Kidney epithelial cell (primary cell): ENCODE data around the gene RALGAPB. TPM values are rescaled to one million over a fixed set of nuclear protein-coding genes. Genes with fewer than 3 reads are reported as not detected.

Experiments used
- DNase-seq: peaks from one replicate; pipeline ENCODE4 v3.0.0-alpha.2; 2010; ENCODE audit warnings: low read depth
- H3K27me3 ChIP-seq: 2 replicates; pipeline ENCODE4 v1.6.0; 2011; ENCODE audit warnings: low read length; ENCODE audit not compliant: control insufficient read depth, insufficient read depth
- H3K36me3 ChIP-seq: 2 replicates; pipeline ENCODE4 v1.5.1; 2011; ENCODE audit warnings: low read length; ENCODE audit not compliant: control insufficient read depth, insufficient read depth
- H3K4me3 ChIP-seq: 2 replicates; pipeline ENCODE4 v1.5.1; 2011; ENCODE audit warnings: low read depth, mild to moderate bottlenecking, control low read depth, low read length
- total RNA-seq: library from RNA; depleted of rRNA; stranded (reverse); fragments of >200 nt; gene quantifications from 2 replicates; pipeline ENCODE4 v1.2.3, GENCODE V29; 2015
- TF ChIP-seq, protein P1 (sequence below): IDR thresholded peaks from 2 replicates; pipeline ENCODE4 v1.5.1; 2011; ENCODE audit warnings: mild to moderate bottlenecking, moderate library complexity, low read length, control low read depth, inconsistent platforms; ENCODE audit not compliant: insufficient read depth, poor library complexity, severe bottlenecking

RALGAPB gene
- total RNA-seq, 1 donor from 2014 or later = 35.1 TPM

DNA sequence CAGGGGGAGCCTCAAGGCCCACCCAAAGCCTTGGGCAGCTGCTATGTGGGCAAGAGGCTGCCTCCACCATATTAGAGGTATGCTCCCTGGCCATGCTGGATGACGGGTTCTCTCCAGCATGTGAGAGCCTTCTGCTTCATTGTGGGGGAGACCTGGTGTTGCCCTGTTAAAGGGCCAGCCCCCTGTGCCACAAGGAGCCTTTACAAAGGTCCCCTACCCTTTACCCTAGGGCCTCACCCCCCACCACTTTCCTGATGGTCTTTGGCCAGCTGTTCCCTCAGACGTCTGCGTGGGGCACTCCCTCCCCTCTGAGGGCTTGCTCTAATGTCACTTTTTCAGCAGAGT, 113.5 kb downstream of the RALGAPB start:
- H3K4me3 ChIP-seq = no peak overlapping the region
- no peaks in the 10 kb centered on the region for H3K36me3 ChIP-seq

DNA sequence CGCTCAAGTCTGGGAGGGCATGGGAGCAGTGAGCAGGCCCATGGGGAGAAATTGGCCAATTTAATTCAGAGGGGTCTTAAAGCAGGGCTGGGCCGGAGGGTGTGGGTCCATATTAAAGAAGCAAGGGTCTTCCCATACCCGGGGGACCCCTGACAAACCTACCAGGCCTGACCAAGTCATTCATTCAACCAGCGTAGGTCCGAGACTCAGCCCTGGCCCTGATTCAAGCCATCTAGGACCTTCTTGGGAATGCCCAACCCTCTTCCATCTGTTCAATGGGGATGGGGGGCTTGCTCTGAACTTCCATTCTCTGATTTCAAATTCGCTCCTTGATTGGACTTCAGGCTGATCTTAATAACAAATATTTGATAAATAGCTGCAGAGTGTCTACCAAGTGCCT, 115.7 kb downstream of the RALGAPB start:
- no peak for DNase-seq
- no peak overlapping the region for H3K4me3 ChIP-seq
- no peaks in the 10 kb centered on the region for H3K36me3 ChIP-seq
- TF ChIP-seq, protein P1, sequence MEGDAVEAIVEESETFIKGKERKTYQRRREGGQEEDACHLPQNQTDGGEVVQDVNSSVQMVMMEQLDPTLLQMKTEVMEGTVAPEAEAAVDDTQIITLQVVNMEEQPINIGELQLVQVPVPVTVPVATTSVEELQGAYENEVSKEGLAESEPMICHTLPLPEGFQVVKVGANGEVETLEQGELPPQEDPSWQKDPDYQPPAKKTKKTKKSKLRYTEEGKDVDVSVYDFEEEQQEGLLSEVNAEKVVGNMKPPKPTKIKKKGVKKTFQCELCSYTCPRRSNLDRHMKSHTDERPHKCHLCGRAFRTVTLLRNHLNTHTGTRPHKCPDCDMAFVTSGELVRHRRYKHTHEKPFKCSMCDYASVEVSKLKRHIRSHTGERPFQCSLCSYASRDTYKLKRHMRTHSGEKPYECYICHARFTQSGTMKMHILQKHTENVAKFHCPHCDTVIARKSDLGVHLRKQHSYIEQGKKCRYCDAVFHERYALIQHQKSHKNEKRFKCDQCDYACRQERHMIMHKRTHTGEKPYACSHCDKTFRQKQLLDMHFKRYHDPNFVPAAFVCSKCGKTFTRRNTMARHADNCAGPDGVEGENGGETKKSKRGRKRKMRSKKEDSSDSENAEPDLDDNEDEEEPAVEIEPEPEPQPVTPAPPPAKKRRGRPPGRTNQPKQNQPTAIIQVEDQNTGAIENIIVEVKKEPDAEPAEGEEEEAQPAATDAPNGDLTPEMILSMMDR = no peak
- no peaks in the 10 kb centered on the region for H3K27me3 ChIP-seq

More for the DNA sequence above, 113.5 kb downstream of the RALGAPB start:
- H3K27me3 ChIP-seq = no peaks in the 10 kb centered on the region
- no peak for DNase-seq
- TF ChIP-seq, protein P1 = no peak

DNA sequence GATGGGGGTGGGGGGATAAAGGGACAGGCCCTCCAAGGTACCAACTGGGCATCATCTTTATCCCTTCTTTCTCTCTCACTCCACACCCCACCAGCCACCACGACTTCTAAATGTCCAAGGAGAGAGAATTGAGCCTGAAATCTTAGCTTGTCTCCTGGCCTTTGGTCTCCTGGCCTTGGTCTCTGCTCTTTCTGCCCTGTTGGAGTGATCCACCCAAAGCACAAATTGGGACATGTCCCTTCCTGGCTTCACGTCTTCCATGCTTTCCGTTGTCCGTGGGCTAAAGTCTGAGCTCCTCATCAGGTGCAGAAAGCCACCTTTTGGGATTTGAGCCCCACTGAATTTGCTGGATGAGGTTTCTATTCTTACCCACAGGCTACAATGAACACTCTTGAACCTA, 116.7 kb downstream of the RALGAPB start:
- TF ChIP-seq, protein P1 = no peak
- no peaks in the 10 kb centered on the region for H3K36me3 ChIP-seq
- no peak for DNase-seq
- H3K27me3 ChIP-seq = no peaks in the 10 kb centered on the region
- H3K4me3 ChIP-seq = no peak overlapping the region

DNA sequence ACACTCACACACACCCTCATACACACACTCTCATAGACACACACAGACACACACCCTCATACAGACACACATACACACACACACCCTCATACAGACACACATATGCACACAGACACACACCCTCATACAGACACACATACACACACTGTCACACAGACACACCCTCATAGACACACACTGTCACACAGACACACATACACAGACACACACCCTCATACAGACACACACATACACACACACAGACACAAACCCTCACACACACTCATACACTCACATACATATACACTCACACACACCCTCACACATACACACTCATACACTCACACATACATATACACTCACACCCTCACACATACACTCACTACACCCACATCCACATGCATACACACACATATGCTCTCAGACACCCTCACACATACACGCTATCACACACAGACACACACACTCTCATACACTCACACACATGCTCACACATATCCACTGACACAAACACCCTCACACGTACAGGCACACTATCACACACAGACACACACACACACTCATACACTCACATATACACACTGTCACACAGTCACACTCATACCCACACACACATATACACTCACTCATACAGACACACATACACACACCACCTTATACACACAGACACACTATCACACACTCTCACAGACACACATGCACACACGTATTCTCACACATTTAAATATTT, 117.5 kb downstream of the RALGAPB start:
- TF ChIP-seq, protein P1 = no peak
- Histone ChIP-seq H3K36me3 (no peaks in the 10 kb centered on the region), H3K27me3 (no peaks in the 10 kb centered on the region), H3K4me3 (no peak overlapping the region)
- no peak for DNase-seq

DNA sequence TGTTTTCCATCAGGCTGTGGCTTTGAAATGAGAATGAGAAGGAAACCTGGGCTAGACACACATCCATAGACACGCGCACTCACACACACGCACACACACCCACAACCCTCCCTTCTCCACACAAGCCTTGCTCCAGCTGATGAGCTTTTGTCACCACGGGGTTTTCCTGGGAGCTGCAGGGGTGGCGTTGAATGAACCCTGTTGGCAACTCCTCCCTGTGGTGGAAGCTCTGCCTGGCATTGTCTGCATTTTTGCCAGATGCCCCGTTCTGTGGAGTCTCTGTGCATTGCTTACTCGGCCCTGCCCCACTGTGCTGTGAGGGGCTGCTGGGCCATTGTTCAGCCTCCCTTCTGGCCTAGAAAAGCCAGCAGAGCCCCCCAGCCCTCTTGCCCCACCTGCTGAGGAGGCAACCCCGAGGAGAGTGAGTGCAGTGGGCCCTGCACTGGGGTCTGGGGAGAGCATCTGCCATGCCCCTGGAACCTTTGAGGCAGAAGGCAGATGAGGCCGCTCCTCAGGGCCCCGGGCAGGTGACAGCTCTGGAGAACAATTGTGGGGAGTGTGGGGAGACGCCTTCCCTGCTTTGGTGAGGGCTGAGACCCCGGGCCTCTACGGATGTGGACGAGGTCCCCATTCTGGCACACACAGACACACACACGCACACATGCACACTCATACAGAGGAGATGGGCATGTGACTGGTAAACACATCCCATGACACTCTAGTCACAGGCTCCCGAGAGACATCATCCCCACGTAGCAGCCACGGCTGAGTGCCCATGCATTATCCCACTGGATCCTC, 118.2 kb downstream of the RALGAPB start:
- Histone ChIP-seq H3K4me3 (no peak overlapping the region), H3K27me3 (no peaks in the 10 kb centered on the region), H3K36me3 (no peaks in the 10 kb centered on the region)
- TF ChIP-seq, protein P1 = peak; percentile 13
- no peak for DNase-seq
